ENCODE data around the gene PPP2R2C. TPM values are rescaled to one million over a fixed set of nuclear protein-coding genes. Genes with fewer than 3 reads are reported as not detected.

Gene PPP2R2C
- total RNA-seq, 1 experiment from 2014 or later, result 9.5 TPM

GRCh38 chr4:6360385-6360784, 112.0 kb downstream of the PPP2R2C start:
- no peak overlapping the region for H3K4me3 ChIP-seq (ENCODE audit: low read length)
- ATAC-seq (no peak), DNase-seq (no peak)
- ChIA-PET CTCF (no interaction called here), POLR2A (ENCODE audit: unreplicated experiment) (no interaction called here)
- no peaks in the 10 kb centered on the region for H4K20me1 ChIP-seq (ENCODE audit: low read length)
- intact Hi-C loops (cut with micrococcal nuclease), result no loop called here
- H3K4me2 ChIP-seq (ENCODE audit: low read length), result no peak overlapping the region
- no peak overlapping the region for H2AFZ ChIP-seq (ENCODE audit: low read length)
- no peaks in the 10 kb centered on the region for H3K79me2 ChIP-seq (ENCODE audit: low read length)
- no TSS peak for BruUV-seq (replicated peaks)
- no peaks in the 10 kb centered on the region for H3K4me1 ChIP-seq (ENCODE audit: insufficient read depth, low read length)
- TF ChIP-seq, protein P1, sequence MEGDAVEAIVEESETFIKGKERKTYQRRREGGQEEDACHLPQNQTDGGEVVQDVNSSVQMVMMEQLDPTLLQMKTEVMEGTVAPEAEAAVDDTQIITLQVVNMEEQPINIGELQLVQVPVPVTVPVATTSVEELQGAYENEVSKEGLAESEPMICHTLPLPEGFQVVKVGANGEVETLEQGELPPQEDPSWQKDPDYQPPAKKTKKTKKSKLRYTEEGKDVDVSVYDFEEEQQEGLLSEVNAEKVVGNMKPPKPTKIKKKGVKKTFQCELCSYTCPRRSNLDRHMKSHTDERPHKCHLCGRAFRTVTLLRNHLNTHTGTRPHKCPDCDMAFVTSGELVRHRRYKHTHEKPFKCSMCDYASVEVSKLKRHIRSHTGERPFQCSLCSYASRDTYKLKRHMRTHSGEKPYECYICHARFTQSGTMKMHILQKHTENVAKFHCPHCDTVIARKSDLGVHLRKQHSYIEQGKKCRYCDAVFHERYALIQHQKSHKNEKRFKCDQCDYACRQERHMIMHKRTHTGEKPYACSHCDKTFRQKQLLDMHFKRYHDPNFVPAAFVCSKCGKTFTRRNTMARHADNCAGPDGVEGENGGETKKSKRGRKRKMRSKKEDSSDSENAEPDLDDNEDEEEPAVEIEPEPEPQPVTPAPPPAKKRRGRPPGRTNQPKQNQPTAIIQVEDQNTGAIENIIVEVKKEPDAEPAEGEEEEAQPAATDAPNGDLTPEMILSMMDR (conservative IDR thresholded peaks at IDR 0.05; ENCODE audit: low read depth, low read length), result no peak
- TF ChIP-seq EZH2 (IDR thresholded peaks at IDR 0.05; ENCODE audit: low read length, unreplicated experiment) (no peak), EZH2phosphoT487 (IDR thresholded peaks at IDR 0.05; ENCODE audit: borderline replicate concordance, low read length) (no peak)
- no peaks in the 10 kb centered on the region for H3F3A ChIP-seq (ENCODE audit: low read length, unreplicated experiment)
- no peaks in the 10 kb centered on the region for H3K9me2 ChIP-seq (replicated peaks; ENCODE audit: low read length)
- H3K9me3 ChIP-seq (ENCODE audit: low read length), result no peaks in the 10 kb centered on the region
- H3K27ac ChIP-seq (ENCODE audit: low read length), result no peak overlapping the region
- no peak overlapping the region for H3K9ac ChIP-seq (ENCODE audit: low read length)
- H3K36me3 ChIP-seq (ENCODE audit: low read depth, low read length), result no peaks in the 10 kb centered on the region
- no peaks in the 10 kb centered on the region for H3K27me3 ChIP-seq (ENCODE audit: low read length)

GRCh38 chr4:6359536-6360308, 112.7 kb downstream of the PPP2R2C start:
- TF ChIP-seq EZH2phosphoT487 (IDR thresholded peaks at IDR 0.05; ENCODE audit: borderline replicate concordance, low read length) (no peak), EZH2 (IDR thresholded peaks at IDR 0.05; ENCODE audit: low read length, unreplicated experiment) (no peak)
- TF ChIP-seq, protein P1 (conservative IDR thresholded peaks at IDR 0.05; ENCODE audit: low read depth, low read length), result no peak
- no peaks in the 10 kb centered on the region for H3K4me1 ChIP-seq (ENCODE audit: insufficient read depth, low read length)
- no peak overlapping the region for H3K9ac ChIP-seq (ENCODE audit: low read length)
- no peak overlapping the region for H3K27ac ChIP-seq (ENCODE audit: low read length)
- no peaks in the 10 kb centered on the region for H3F3A ChIP-seq (ENCODE audit: low read length, unreplicated experiment)
- H3K4me2 ChIP-seq (ENCODE audit: low read length), result no peak overlapping the region
- no peaks in the 10 kb centered on the region for H4K20me1 ChIP-seq (ENCODE audit: low read length)
- CTCF ChIA-PET, result no interaction called here
- H3K9me3 ChIP-seq (ENCODE audit: low read length), result no peaks in the 10 kb centered on the region
- H3K27me3 ChIP-seq (ENCODE audit: low read length), result no peaks in the 10 kb centered on the region
- H3K79me2 ChIP-seq (ENCODE audit: low read length), result no peaks in the 10 kb centered on the region
- H3K4me3 ChIP-seq (ENCODE audit: low read length), result no peak overlapping the region
- H3K36me3 ChIP-seq (ENCODE audit: low read depth, low read length), result no peaks in the 10 kb centered on the region
- H2AFZ ChIP-seq (ENCODE audit: low read length), result no peak overlapping the region
- no peaks in the 10 kb centered on the region for H3K9me2 ChIP-seq (replicated peaks; ENCODE audit: low read length)
- POLR2A ChIA-PET (ENCODE audit: unreplicated experiment), result no interaction called here
- no peak for ATAC-seq
- no peak for DNase-seq
- BruUV-seq (replicated peaks), result no TSS peak
- intact Hi-C loops (cut with micrococcal nuclease), result no loop called here

DNA sequence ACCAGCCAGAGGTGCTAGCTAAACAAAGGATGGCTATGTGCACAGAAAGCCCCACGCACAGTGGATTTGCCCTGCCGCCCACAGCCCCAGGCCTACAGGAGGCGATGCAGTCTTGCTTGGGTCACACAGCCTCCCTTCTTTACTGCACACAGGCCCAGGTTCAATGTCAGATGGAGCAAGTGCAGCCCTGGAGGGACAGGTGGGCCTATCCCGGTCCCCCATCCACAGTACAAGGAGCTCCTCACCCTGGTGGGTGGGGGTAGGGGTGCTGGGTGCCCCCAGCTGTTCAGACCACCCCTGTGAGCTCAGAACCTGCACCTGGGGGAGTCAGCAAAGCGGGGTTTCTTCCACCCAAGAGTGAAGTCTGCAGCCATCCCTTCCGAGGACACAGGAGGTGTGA, 114.9 kb downstream of the PPP2R2C start:
- CTCF ChIA-PET, result no interaction called here
- ATAC-seq, result no peak

More for the DNA sequence above, 114.9 kb downstream of the PPP2R2C start:
- TF ChIP-seq EZH2phosphoT487 (IDR thresholded peaks at IDR 0.05; ENCODE audit: borderline replicate concordance, low read length), result no peak
- H3K4me1 ChIP-seq (ENCODE audit: insufficient read depth, low read length), result no peaks in the 10 kb centered on the region
- no peaks in the 10 kb centered on the region for H3K9me3 ChIP-seq (ENCODE audit: low read length)
- no peaks in the 10 kb centered on the region for H3F3A ChIP-seq (ENCODE audit: low read length, unreplicated experiment)
- H3K27me3 ChIP-seq (ENCODE audit: low read length), result no peaks in the 10 kb centered on the region
- H3K79me2 ChIP-seq (ENCODE audit: low read length), result no peaks in the 10 kb centered on the region
- H3K27ac ChIP-seq (ENCODE audit: low read length), result no peak overlapping the region
- no TSS peak for BruUV-seq (replicated peaks)
- DNase-seq, result no peak
- no peaks in the 10 kb centered on the region for H3K9me2 ChIP-seq (replicated peaks; ENCODE audit: low read length)
- H2AFZ ChIP-seq (ENCODE audit: low read length), result no peak overlapping the region
- intact Hi-C loops (cut with micrococcal nuclease), result no loop called here
- no peaks in the 10 kb centered on the region for H4K20me1 ChIP-seq (ENCODE audit: low read length)
- H3K4me2 ChIP-seq (ENCODE audit: low read length), result no peak overlapping the region
- H3K36me3 ChIP-seq (ENCODE audit: low read depth, low read length), result no peaks in the 10 kb centered on the region
- no peak overlapping the region for H3K9ac ChIP-seq (ENCODE audit: low read length)
- no peak overlapping the region for H3K4me3 ChIP-seq (ENCODE audit: low read length)
- POLR2A ChIA-PET (ENCODE audit: unreplicated experiment), result no interaction called here

All from PC-3 (cell line).